ENCODE data around the gene TNS2.

The TNS2 gene

DNA sequence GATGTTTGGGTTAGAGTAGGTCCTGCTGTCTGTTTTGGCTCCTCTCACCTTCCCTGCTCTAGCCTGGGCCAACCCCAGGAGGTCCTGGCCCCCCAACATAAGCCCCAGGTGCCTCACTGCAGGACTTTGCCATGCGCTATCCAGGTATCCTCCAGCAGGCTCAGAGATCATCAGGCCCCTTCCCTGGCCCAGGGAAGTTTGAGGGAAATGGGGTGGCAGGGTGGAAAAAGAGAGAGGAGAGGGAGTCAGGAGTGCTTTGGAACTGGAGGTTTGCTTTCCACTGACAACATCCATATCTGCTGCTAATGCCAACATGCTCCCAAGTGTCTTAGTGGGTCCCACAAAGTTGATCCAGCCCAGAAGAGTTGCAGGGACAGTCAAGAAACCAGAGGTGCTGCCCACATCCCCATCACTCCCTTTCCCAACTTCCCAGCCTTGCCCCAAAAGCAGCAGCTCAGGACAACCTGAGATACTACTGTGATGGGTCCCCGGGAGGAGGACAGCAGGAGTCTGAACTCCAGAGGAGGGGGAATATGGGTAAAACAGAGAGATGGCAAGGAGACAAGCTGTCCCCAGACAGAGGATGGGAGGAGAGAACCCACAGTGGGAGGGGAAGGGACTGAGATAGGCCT, 677 bp downstream of the TNS2 start:
- TF ChIP-seq GATA2 (IDR thresholded peaks at IDR 0.05; ENCODE audit: low read depth, low read length) (no peak), GATA3 (IDR thresholded peaks at IDR 0.05; ENCODE audit: low read depth, low read length) (no peak)

- TF ChIP-seq GATA3 (IDR thresholded peaks at IDR 0.05; ENCODE audit: low read depth, low read length) = no peak
- TF ChIP-seq GATA2 (IDR thresholded peaks at IDR 0.05; ENCODE audit: low read depth, low read length) = no peak
Measured at GRCh38 chr12:53051058-53051880, 1.4 kb downstream of the TNS2 start.

GRCh38 chr12:53051881-53052412, 2.1 kb downstream of the TNS2 start:
- TF ChIP-seq GATA2 (IDR thresholded peaks at IDR 0.05; ENCODE audit: low read depth, low read length) (no peak), GATA3 (IDR thresholded peaks at IDR 0.05; ENCODE audit: low read depth, low read length) (no peak)

DNA sequence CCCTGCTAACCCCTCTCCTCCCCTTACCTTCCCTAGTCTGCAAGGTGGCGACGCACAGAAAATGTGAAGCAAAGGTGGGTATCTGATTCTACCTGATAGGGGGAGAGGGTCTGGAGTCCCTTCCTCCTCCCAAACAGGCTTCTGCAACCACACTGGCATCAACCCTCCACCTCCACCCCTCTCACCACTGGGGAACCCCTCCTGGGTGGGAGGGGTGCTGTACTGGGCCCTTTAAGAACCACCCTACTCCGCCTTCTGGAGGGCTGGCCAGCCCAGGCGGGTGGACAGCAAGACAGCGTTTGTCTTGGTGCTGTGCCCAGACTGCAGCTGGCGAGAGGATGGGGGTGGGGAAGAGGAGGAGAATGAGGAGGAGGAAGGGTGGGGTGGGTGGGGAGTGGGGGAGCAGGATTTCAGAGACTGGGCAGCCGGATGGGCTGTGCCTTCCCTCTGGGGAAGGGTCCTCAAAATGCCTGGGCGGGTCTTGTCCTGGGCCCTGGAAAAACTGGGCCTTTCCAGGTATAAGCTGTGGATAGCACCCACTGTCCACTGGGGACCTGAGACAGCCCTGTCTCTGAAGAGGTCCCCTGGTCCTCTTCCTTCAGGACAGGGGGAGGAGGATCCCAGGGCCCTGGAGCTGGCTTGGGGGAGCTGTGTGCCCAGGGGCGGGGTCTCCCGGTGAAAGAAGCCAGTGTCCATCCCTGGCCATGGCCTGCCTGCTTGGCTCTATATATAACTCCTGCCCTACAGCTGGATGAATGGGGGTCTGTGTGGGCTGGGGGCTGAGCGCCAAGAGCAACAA, 2.8 kb downstream of the TNS2 start:
- TF ChIP-seq GATA3 (IDR thresholded peaks at IDR 0.05; ENCODE audit: low read depth, low read length) = no peak
- no peak for TF ChIP-seq GATA2 (IDR thresholded peaks at IDR 0.05; ENCODE audit: low read depth, low read length)

GRCh38 chr12:53053218-53054111, 3.6 kb downstream of the TNS2 start:
- TF ChIP-seq GATA2 (IDR thresholded peaks at IDR 0.05; ENCODE audit: low read depth, low read length) = no peak
- TF ChIP-seq GATA3 (IDR thresholded peaks at IDR 0.05; ENCODE audit: low read depth, low read length) = no peak

GRCh38 chr12:53054112-53054878, 4.4 kb downstream of the TNS2 start:
- TF ChIP-seq GATA2 (IDR thresholded peaks at IDR 0.05; ENCODE audit: low read depth, low read length) (no peak), GATA3 (IDR thresholded peaks at IDR 0.05; ENCODE audit: low read depth, low read length) (no peak)

DNA sequence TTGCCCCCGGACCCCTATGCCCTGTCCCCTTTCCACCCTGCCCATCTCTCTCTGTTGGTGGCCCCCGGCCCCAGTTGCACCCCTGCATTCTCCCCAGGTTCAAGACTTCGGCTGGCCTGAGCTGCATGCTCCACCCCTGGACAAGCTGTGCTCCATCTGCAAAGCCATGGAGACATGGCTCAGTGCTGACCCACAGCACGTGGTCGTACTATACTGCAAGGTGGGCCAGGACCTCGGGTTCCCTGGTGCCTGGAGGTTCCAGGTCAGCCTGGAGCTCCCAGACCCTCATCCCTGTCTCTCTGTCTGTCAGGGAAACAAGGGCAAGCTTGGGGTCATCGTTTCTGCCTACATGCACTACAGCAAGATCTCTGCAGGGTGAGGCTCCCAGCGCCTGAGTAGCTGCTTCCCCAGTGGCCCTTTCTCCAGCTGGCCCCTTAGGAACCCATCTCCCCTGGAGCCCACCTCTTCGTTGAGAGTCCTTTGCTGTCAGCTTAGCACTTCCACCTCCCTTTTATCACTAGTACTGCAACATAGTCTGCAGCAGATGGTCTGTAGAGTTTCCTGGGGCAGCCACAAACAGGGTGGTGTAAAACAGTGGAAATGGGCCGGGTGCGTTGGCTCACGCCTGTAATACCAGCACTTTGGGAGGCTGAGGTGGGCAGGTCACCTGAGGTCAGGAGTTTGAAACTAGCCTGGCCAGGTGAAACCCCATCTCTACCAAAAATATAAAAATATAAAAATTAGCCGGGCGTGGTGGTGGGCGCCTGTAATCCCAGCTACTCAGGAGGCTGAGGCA, 5.8 kb downstream of the TNS2 start:
- TF ChIP-seq GATA3 (IDR thresholded peaks at IDR 0.05; ENCODE audit: low read depth, low read length) (no peak), GATA2 (IDR thresholded peaks at IDR 0.05; ENCODE audit: low read depth, low read length) (no peak)

DNA sequence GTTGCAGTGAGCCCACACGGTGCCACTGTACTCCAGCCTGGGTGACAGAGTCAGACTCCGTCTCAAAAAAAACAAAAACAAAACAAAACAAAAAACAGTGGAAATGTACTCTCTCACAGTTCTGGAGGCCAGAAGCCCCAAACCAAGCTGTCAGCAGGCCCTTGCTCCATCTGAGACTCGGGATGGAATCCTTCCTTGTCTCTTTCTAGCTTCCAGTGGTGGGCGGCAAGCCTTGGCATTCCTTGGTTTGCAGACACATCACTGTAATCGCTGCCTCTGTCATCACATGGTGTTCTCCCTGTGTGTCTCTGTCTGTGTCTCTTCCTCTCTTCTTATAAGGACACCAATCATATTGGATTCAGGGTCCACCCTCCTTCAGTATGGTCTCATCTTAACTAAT, 6.4 kb downstream of the TNS2 start:
- TF ChIP-seq GATA2 (IDR thresholded peaks at IDR 0.05; ENCODE audit: low read depth, low read length) = no peak
- TF ChIP-seq GATA3 (IDR thresholded peaks at IDR 0.05; ENCODE audit: low read depth, low read length) = no peak

DNA sequence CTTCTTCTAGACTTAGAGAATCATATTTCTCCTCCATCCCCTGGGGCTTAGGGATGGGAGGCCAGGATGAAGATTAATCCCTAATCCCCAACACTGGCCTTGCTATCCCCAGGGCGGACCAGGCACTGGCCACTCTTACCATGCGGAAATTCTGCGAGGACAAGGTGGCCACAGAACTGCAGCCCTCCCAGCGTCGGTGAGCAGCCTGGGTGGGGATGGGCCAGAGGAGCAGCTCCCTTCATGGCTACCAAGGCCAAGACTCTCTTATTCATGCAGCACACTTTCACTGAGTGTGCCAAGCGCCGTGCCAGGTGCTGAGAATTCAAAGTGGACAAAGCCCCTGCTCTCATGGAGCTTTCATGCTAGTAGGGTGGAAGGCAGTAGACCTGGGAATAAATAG, 7.0 kb downstream of the TNS2 start:
- TF ChIP-seq GATA3 (IDR thresholded peaks at IDR 0.05; ENCODE audit: low read depth, low read length) (no peak), GATA2 (IDR thresholded peaks at IDR 0.05; ENCODE audit: low read depth, low read length) (no peak)

DNA sequence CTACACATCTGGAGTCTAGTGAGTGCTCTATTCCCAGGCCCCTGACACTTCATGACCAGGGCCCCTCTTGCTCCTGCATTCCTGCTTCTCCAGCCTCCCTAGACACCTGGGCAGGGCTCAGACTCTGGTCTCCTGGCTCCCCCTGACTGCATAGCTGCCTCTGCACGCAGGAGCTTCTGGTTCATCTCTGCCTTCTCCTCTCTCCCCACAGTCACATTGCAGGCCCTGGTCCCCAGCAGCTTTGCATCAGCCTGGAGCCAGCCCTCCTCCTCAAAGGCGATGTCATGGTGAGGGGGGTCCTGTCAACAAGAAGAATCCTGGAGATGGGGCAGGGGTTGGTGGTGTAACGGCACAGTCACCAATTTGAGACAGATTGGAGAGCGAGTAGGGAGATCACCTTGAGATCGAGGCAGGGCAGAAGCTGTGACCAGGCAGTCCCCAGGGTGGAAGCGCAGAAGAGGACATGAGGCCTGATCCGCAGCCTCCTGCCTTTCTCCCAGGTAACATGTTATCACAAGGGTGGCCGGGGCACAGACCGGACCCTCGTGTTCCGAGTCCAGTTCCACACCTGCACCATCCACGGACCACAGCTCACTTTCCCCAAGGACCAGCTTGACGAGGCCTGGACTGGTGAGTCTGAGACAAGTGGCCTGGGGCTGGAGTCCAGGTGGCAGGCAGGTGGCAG, 8.1 kb downstream of the TNS2 start:
- TF ChIP-seq GATA3 (IDR thresholded peaks at IDR 0.05; ENCODE audit: low read depth, low read length) = no peak
- no peak for TF ChIP-seq GATA2 (IDR thresholded peaks at IDR 0.05; ENCODE audit: low read depth, low read length)

DNA sequence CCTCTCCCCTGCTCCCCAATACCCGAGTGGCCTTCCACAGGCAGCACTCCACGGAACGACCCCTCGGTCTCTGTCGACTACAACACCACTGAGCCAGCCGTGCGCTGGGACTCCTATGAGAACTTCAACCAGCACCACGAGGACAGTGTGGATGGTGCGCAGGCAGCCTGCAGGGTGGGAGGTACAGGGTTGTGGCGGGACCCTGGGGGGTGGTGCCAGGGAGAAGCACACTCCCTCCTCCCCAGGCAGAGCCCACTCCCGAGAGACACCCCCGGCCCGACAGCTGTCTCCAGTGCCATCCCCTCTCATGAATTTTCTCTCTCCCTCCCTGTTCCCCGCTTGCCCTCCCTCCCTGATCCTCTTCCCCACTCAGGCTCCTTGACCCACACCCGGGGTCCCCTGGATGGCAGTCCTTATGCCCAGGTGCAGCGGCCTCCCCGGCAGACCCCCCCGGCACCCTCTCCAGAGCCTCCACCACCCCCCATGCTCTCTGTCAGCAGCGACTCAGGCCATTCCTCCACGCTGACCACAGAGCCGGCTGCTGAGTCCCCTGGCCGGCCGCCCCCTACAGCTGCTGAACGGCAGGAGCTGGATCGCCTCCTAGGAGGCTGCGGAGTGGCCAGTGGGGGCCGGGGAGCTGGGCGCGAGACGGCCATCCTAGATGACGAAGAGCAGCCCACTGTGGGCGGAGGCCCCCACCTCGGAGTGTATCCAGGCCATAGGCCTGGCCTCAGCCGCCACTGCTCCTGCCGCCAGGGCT, 9.0 kb downstream of the TNS2 start:
- TF ChIP-seq GATA2 (IDR thresholded peaks at IDR 0.05; ENCODE audit: low read depth, low read length) = no peak
- no peak for TF ChIP-seq GATA3 (IDR thresholded peaks at IDR 0.05; ENCODE audit: low read depth, low read length)

Measured in SH-SY5Y (cell line).